Coronary artery (tissue), 2 donors: ENCODE measurements around the gene MON1B.

Experiments used
- DNase-seq: peaks from one replicate; pipeline ENCODE4 v3.0.0-alpha.2; 2017; ENCODE audit warnings: low spot score
- H3K27ac ChIP-seq, 2 donors: fragments of 200-600 bp; sonication (generic); one replicate each; pipeline ENCODE4 v1.5.1; 2016 to 2019
- H3K4me3 ChIP-seq: fragments of 200-600 bp; sonication (generic); 2 replicates; pipeline ENCODE4 v1.5.1; 2016; ENCODE audit warnings: mild to moderate bottlenecking, moderate library complexity
- TF ChIP-seq, protein P1 (sequence below): fragments of 200-600 bp; sonication (generic); IDR thresholded peaks from one replicate; pipeline ENCODE4 v1.5.1; 2019; ENCODE audit warnings: antibody characterized with exemption

The MON1B gene

DNA sequence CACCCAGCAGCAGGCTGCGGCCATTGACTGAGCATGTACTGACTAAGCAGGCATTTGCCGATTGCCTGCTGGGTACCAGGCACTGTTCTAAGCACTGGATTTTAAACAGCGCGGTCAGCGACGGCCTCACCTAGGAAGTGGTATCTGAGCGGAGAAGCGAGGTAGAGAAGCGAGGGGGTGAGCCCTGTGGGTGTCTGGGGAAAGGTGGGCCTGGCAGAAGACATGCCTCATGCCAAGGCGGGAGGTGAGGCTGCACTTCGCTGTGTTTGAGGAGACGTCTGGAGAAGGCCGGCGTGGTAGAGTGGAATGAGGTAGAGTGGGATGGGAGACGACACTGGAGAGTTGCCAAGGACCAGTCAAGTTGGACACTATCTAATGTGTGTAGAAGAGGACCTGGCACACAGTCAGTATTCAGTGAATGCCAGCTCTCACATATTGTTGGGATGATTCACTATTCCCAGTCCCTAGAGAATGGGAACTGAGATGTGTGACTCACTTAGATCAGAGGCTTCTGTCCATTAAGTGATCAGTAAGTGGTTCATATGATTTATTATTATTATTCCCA is 22.6 kb downstream of the MON1B start:
- no peak for DNase-seq
- TF ChIP-seq, protein P1, sequence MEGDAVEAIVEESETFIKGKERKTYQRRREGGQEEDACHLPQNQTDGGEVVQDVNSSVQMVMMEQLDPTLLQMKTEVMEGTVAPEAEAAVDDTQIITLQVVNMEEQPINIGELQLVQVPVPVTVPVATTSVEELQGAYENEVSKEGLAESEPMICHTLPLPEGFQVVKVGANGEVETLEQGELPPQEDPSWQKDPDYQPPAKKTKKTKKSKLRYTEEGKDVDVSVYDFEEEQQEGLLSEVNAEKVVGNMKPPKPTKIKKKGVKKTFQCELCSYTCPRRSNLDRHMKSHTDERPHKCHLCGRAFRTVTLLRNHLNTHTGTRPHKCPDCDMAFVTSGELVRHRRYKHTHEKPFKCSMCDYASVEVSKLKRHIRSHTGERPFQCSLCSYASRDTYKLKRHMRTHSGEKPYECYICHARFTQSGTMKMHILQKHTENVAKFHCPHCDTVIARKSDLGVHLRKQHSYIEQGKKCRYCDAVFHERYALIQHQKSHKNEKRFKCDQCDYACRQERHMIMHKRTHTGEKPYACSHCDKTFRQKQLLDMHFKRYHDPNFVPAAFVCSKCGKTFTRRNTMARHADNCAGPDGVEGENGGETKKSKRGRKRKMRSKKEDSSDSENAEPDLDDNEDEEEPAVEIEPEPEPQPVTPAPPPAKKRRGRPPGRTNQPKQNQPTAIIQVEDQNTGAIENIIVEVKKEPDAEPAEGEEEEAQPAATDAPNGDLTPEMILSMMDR = no peak
- Histone ChIP-seq H3K4me3 (no peak overlapping the region), H3K27ac (no peak overlapping the region)

DNA sequence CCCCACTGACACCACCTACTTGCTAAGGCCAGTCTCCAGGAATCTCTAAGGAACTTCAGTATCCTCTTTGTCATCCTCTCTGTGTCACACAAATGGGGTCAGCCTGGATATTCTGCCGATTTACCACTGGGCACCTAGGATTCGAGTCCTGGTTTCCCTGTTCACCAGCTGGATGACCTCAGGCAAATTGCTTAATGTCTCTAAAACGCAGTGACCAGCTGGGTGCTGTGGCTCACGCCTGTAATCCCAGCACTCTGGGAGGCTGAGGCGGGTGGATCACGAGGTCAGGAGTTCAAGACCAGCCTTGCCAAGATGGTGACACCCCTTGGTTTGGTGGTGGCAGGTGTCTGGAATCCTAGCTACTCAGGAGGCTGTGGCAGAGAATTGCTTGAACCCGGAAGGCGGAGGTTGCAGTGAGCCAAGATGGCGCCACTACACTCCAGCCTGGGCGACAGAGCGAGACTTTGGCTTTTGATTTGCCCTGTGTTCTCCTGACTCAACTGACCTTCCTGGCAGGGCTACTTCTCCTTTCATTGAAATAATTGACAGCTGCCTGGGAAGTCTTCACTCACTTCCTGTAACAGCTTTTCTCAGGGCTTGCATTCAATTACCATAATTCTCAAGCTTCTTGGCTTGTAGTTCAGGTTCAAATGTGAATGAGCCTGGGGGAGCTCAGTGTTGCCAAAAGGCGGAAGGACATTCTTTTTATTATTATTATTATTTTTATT is 23.6 kb downstream of the MON1B start:
- TF ChIP-seq, protein P1 = no peak
- Histone ChIP-seq H3K4me3 (no peak overlapping the region), H3K27ac (no peak overlapping the region)
- no peak for DNase-seq

DNA sequence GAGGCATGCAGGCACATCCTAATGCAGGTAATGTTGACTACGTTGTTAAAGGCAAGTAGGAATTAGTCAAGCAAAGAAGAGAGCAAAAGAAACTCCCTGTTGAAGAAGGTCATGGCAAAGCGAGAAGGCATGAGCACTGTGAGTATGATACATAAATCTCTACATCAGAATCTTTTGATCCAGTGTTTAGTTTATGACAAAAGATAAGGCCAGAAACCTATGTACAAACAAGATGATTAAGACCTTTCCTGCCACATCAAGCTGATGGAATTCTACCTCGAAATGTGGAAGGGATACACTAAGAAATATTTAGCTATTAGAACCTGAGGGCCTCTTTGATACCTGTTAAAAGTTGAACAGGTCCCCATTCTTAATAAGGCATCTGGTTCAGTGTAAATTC is 28.4 kb downstream of the MON1B start:
- Histone ChIP-seq H3K4me3 (no peak overlapping the region), H3K27ac (no peak overlapping the region)
- no peak for DNase-seq
- TF ChIP-seq, protein P1 = no peak

DNA sequence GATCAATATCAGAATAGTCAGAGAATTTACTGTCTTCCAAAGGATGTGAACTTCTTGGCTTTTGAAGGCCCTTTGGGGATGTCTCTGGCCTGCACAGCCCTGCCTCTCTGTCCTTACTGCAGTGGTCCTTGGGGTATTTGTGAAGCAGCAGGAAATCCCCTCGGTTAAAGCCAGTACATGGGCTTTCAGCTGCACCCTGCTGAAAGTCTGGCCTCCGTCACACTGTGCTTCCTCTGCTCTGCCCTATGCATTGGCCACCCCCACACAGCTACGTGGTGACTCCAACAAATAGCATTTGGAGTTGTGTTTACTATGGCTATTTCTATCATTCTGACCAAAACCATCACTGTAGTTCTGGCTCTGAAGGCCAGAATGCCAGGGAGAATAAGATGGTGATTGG is 29.4 kb downstream of the MON1B start:
- H3K27ac ChIP-seq = no peak overlapping the region
- TF ChIP-seq, protein P1 = no peak
- DNase-seq = no peak
- H3K4me3 ChIP-seq = no peak overlapping the region

DNA sequence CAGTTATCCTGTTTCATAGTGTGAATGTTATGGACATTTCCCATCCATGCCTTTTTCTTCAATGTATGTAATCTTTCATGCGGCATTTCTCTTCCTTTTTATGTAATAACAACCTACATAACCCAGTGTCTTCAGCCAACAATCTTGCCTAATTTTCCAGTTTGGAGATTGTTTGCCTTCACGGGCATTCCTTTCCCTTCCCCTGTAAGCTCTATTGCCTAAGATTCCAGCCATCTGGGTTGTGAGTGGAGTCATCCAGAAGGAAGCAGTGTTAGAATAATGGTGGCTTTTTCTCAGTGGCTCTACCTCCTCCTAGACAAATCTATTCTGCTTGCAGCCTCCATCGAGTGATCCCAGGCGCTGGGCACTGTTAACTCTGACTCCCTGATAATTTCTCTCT is 30.5 kb downstream of the MON1B start:
- no peak overlapping the region for H3K4me3 ChIP-seq
- no peak overlapping the region for H3K27ac ChIP-seq
- no peak for DNase-seq
- TF ChIP-seq, protein P1 = no peak

DNA sequence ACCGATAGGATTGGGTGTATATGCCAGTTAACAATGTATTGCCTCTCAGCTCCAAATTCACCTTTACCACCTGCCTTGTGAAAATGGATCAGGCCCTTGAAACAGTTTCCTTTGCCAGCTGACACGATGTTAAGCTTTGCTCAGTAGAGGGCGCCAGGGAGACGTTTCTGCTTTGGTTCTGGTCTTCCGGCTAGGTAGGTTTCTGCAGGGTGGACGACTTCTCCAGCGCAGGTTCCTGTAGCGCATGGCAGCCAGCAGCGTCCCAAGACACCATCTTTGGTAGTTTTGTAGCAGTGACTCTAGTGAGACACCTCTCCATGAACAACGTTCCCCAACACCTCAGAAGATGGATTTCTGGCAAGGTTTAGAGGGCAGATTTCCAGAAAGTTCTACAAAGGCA is 32.2 kb downstream of the MON1B start:
- TF ChIP-seq, protein P1 = no peak
- DNase-seq = no peak
- Histone ChIP-seq H3K27ac (no peak overlapping the region), H3K4me3 (no peak overlapping the region)

DNA sequence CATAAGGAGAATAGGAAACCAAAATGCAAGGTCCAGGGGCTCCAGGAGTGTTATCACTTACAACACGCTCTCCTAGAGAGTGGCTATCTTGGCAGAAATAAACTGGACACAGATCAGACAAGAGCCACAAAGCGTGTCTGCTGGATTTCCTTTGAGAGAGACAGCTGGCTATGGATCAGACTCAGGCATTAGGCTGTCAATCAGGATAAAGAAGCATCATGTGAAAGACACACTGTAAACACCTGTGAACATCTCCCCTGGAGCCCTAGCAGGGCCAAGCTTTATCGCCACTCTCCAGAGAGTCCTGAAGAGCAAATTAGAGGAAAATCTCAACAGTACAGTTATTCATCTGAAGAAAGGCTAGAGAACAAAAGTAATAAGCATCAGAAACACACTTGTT is 34.2 kb downstream of the MON1B start:
- TF ChIP-seq, protein P1 = no peak
- Histone ChIP-seq H3K27ac (no peak overlapping the region), H3K4me3 (no peak overlapping the region)
- no peak for DNase-seq
